GM12892 (cell line): Measurements from ENCODE around the gene PFKFB4.
"Not testable (repeated sequence)": the region's sequence is repeated elsewhere in the genome, so short reads cannot be mapped to it uniquely, and the experiment has no call there.

Source experiments
- POLR2A ChIP-seq: IDR thresholded peaks from 2 replicates; pipeline ENCODE4 v1.6.1; 2011; ENCODE audit warnings: low read depth, low read length, control low read depth
- POLR2AphosphoS5 ChIP-seq: IDR thresholded peaks from 2 replicates; pipeline ENCODE4 v1.6.1; 2011; ENCODE audit warnings: low read depth, low read length, control low read depth

DNA sequence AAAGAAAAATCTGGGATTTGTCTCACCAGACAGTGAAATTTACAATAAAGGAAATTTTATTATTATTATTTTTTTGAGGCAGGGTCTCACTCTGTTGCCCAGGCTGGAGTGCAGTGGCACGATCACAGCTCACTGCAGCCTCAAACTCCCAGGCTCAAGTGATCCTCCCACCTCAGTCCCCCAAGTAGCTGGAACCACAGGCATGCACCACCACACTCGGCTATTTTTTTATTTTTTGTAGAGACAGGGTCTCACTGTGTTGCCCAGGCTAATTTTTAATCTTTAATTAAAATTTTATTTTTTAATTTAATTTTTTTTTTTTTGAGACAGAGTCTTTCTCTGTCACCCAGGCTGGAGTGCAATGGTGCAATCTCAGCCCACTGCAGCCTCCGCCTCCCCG lies 82.6 kb downstream of the PFKFB4 start:
- not testable (repeated sequence) for TF ChIP-seq POLR2AphosphoS5, POLR2A
